ENCODE measurements around the gene ETV3L. TPM values are rescaled to one million over a fixed set of nuclear protein-coding genes. Genes with fewer than 3 reads are reported as not detected.

Gene ETV3L
- total RNA-seq, 2 donors from 2014 or later, result not detected

- intact Hi-C loops (cut with DNase I), result no loop called here
- ATAC-seq (no peak), DNase-seq (no peak)
- H3K9me3 ChIP-seq, result no peaks in the 10 kb centered on the region
- H3K36me3 ChIP-seq (replicated peaks in 1 of 2; ENCODE audit: insufficient read depth in 1 of 2, low read depth in 2 of 2), result peaks cover 0 to 5% of the 10 kb centered on the region in 2 donors
- WGBS, 2 donors, result 65 to 78% methylated on average over 2 of the region's 2 CpGs
- TF ChIP-seq, protein P1, sequence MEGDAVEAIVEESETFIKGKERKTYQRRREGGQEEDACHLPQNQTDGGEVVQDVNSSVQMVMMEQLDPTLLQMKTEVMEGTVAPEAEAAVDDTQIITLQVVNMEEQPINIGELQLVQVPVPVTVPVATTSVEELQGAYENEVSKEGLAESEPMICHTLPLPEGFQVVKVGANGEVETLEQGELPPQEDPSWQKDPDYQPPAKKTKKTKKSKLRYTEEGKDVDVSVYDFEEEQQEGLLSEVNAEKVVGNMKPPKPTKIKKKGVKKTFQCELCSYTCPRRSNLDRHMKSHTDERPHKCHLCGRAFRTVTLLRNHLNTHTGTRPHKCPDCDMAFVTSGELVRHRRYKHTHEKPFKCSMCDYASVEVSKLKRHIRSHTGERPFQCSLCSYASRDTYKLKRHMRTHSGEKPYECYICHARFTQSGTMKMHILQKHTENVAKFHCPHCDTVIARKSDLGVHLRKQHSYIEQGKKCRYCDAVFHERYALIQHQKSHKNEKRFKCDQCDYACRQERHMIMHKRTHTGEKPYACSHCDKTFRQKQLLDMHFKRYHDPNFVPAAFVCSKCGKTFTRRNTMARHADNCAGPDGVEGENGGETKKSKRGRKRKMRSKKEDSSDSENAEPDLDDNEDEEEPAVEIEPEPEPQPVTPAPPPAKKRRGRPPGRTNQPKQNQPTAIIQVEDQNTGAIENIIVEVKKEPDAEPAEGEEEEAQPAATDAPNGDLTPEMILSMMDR (IDR thresholded peaks at IDR 0.05), result no peak
- no peak for TF ChIP-seq POLR2A (IDR thresholded peaks at IDR 0.05)
- no peak overlapping the region for H3K4me3 ChIP-seq
- peaks cover 26% of the 10 kb centered on the region for H3K4me1 ChIP-seq
- no peaks in the 10 kb centered on the region for H3K27me3 ChIP-seq
- no peak overlapping the region for H3K27ac ChIP-seq
Measured at GRCh38 chr1:157140063-157140588, 40.5 kb upstream of the ETV3L start.

DNA sequence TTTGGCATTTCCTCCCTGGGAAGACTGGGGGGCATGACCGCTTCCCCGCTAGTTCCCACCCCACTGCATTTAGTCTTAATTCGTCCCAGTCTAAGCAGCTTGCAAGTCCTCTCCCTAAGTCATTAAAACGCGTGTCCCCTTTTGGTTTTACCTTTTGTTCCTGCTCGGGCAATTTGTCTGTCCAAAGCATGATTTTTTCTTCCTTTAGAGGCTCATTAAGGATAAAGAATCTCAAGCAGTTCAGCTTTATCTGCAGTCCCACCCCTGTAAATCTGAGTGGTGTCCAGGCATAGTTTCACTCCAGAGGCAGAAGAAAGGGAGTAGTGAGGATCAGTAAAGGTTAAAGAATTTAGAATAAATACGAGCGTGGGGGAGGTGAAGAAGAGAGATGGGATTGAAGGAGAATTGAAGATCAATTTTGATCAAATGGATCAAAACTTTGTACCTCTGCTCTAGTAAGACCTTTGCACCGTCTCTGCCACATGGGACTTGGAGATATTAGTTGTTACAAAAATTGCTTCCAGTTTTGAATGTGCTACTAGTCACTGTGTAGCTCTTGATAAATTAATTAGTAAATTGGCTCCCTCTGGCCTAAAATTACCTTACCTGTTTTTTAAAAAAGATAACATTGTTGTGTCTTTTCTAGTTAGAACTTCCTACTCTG, 39.6 kb upstream of the ETV3L start:
- Histone ChIP-seq H3K36me3 (replicated peaks in 1 of 2; ENCODE audit: insufficient read depth in 1 of 2, low read depth in 2 of 2) (peaks cover 0 to 10% of the 10 kb centered on the region in 2 donors), H3K4me1 (peaks cover 26% of the 10 kb centered on the region), H3K27ac (peak overlapping the region; percentile 84 to 92 (median 91)), H3K27me3 (no peaks in the 10 kb centered on the region), H3K9me3 (no peaks in the 10 kb centered on the region), H3K4me3 (peak overlapping the region in 1 of 2 donors; percentile 96)
- 26 to 35% methylated on average over 9 of the region's 9 CpGs for WGBS, 2 donors
- DNase-seq (no peak), ATAC-seq (no peak)
- TF ChIP-seq, protein P1 (IDR thresholded peaks at IDR 0.05), result no peak
- TF ChIP-seq POLR2A (IDR thresholded peaks at IDR 0.05), result no peak
- intact Hi-C loops (cut with DNase I), result no loop called here

- Histone ChIP-seq H3K4me3 (peak within 1 kb of the TSS; percentile 62 to 96), H3K4me1 (peaks cover 26% of the 10 kb centered on the region), H3K36me3 (replicated peaks in 1 of 2; ENCODE audit: insufficient read depth in 1 of 2, low read depth in 2 of 2) (peaks cover 0 to 14% of the 10 kb centered on the region in 2 donors), H3K27ac (peak within 1 kb of the TSS; percentile 84 to 92 (median 91)), H3K27me3 (no peaks in the 10 kb centered on the region), H3K9me3 (no peaks in the 10 kb centered on the region)
- ATAC-seq (peak; percentile 95), DNase-seq (peak; percentile 88 to 93 (median 88))
- WGBS, 2 donors, result 0 to 1% methylated on average over 32 to 84 of the region's 85 CpGs
- TF ChIP-seq, protein P1 (IDR thresholded peaks at IDR 0.05), result no peak
- peak; percentile 85 to 94 (median 89) for TF ChIP-seq POLR2A (IDR thresholded peaks at IDR 0.05)
- intact Hi-C loops (cut with DNase I), result no loop called here
Measured at GRCh38 chr1:157138220-157139051, 38.8 kb upstream of the ETV3L start, which contains the start of gene ETV3. TSS of gene ETV3 (minus strand) at chr1:157138395. CDS start at chr1:157136352, 2,043 bp downstream.

GRCh38 chr1:157137408-157138219, 38.0 kb upstream of the ETV3L start:
- WGBS, 2 donors, result 0 to 1% methylated on average over 16 to 31 of the region's 36 CpGs
- Histone ChIP-seq H3K27ac (peak overlapping the region; percentile 84 to 92 (median 91)), H3K27me3 (no peaks in the 10 kb centered on the region), H3K4me3 (peak overlapping the region; percentile 62 to 96), H3K36me3 (replicated peaks in 1 of 2; ENCODE audit: insufficient read depth in 1 of 2, low read depth in 2 of 2) (peaks cover 0 to 17% of the 10 kb centered on the region in 2 donors), H3K4me1 (peaks cover 26% of the 10 kb centered on the region), H3K9me3 (no peaks in the 10 kb centered on the region)
- ATAC-seq, result no peak
- intact Hi-C loops (cut with DNase I), result no loop called here
- TF ChIP-seq, protein P1 (IDR thresholded peaks at IDR 0.05), result no peak
- DNase-seq, result no peak

Measured in body of pancreas (tissue), 4 donors.